ENCODE data around the gene GNRHR. TPM values are rescaled to one million over a fixed set of nuclear protein-coding genes. Genes with fewer than 3 reads are reported as not detected.

Gene GNRHR
- total and polyA plus RNA-seq, 2 of the 4 experiments (the other 2 are of a cell fraction): not detected

DNA sequence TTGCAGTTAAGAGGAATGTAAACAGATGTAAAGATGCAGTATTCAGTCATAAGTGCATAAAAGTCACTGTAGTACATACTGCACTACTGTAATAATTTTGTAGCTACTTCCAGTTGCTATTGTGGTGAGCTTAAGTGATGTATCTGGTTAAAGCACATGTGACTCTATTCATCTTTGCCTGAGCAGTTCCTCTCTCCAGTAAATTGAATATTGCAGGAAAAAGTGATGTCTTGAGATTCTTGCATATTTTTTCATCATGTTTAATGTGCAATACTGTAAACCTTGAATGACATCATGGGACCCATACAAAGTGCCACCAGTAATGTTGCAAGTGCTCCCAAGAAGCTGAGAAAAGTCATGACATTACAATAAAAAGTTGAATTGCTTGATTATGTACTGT is 62.9 kb downstream of the GNRHR start:
- in situ Hi-C loops (cut with MboI; ENCODE audit: low sequenced_read_pairs) (no loop called here), intact Hi-C loops (cut with micrococcal nuclease) (no loop called here), dilution Hi-C loops (cut with HindIII; ENCODE audit: low sequenced_read_pairs, unreplicated experiment) (no loop called here)
- no peak overlapping the region for H4K5ac ChIP-seq (ENCODE audit: low read depth, low read length)
- BruUV-seq (replicated peaks): no TSS peak
- no peak overlapping the region for H3K9ac ChIP-seq (ENCODE audit: low read depth, low read length)
- no peak overlapping the region for H2BK120ac ChIP-seq (ENCODE audit: low read depth, low read length)
- TF ChIP-seq MAZ (IDR thresholded peaks at IDR 0.05; ENCODE audit: borderline replicate concordance, low read depth, low read length): no peak
- no peak for TF ChIP-seq RFX5 (IDR thresholded peaks at IDR 0.05; ENCODE audit: low read depth, low read length)
- TF ChIP-seq FOS (IDR thresholded peaks at IDR 0.05; ENCODE audit: low read depth, low read length): no peak
- TF ChIP-seq BHLHE40 (IDR thresholded peaks at IDR 0.05; ENCODE audit: low read depth, low read length): no peak
- TF ChIP-seq MXI1 (IDR thresholded peaks at IDR 0.05; ENCODE audit: borderline replicate concordance, low read depth, low read length): no peak
- TF ChIP-seq, protein P1, sequence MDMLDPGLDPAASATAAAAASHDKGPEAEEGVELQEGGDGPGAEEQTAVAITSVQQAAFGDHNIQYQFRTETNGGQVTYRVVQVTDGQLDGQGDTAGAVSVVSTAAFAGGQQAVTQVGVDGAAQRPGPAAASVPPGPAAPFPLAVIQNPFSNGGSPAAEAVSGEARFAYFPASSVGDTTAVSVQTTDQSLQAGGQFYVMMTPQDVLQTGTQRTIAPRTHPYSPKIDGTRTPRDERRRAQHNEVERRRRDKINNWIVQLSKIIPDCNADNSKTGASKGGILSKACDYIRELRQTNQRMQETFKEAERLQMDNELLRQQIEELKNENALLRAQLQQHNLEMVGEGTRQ (IDR thresholded peaks at IDR 0.05; ENCODE audit: low read depth, low read length): no peak
- TF ChIP-seq, protein P2, sequence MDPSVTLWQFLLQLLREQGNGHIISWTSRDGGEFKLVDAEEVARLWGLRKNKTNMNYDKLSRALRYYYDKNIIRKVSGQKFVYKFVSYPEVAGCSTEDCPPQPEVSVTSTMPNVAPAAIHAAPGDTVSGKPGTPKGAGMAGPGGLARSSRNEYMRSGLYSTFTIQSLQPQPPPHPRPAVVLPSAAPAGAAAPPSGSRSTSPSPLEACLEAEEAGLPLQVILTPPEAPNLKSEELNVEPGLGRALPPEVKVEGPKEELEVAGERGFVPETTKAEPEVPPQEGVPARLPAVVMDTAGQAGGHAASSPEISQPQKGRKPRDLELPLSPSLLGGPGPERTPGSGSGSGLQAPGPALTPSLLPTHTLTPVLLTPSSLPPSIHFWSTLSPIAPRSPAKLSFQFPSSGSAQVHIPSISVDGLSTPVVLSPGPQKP (IDR thresholded peaks at IDR 0.05; ENCODE audit: borderline replicate concordance, low read depth, low read length): no peak
- TF ChIP-seq RAD21 (IDR thresholded peaks at IDR 0.05; ENCODE audit: low read length): no peak
- no peak for TF ChIP-seq POLR2A (IDR thresholded peaks at IDR 0.05; ENCODE audit: low read depth, low read length)
- no peak for TF ChIP-seq MAFK (IDR thresholded peaks at IDR 0.05; ENCODE audit: low read depth, low read length)
- no peak for TF ChIP-seq SMC3 (IDR thresholded peaks at IDR 0.05; ENCODE audit: low read depth, low read length)
- no peak for TF ChIP-seq NFE2L2 (IDR thresholded peaks at IDR 0.05; ENCODE audit: low read depth, low read length)
- TF ChIP-seq CEBPB (IDR thresholded peaks at IDR 0.05; ENCODE audit: low read depth, low read length): no peak
- no peak overlapping the region for H3K4ac ChIP-seq (ENCODE audit: low read depth, low read length)
- no peak overlapping the region for H4K91ac ChIP-seq (ENCODE audit: insufficient read depth, low read depth, low read length)
- H2BK20ac ChIP-seq (ENCODE audit: low read depth, low read length): no peak overlapping the region
- 0 out of 2 replicates have a peak, but pooled peaks cover 2% of the 10 kb centered on the region for H3K9me1 ChIP-seq (ENCODE audit: insufficient read depth, low read length)
- peaks cover 7% of the 10 kb centered on the region for H3K36me3 ChIP-seq (ENCODE audit: control insufficient read depth, insufficient read depth, low read length)
- no peak overlapping the region for H3K4me3 ChIP-seq (ENCODE audit: insufficient read depth, low read depth, low read length)
- H4K20me1 ChIP-seq (ENCODE audit: insufficient read depth, low read length): no peaks in the 10 kb centered on the region; the same call in 1 of the 2 replicates
- H3K14ac ChIP-seq (replicated peaks; ENCODE audit: low read depth, low read length): no peak overlapping the region
- no peak overlapping the region for H2AK9ac ChIP-seq (replicated peaks; ENCODE audit: low read depth, low read length, poor library complexity)
- H3K27me3 ChIP-seq (ENCODE audit: control insufficient read depth, insufficient read depth, low read length): no peaks in the 10 kb centered on the region
- no peak overlapping the region for H2AFZ ChIP-seq (replicated peaks; ENCODE audit: low read length, poor library complexity)
- no peaks in the 10 kb centered on the region for H3K9me3 ChIP-seq (ENCODE audit: control insufficient read depth, insufficient read depth, low read length)
- DNase-seq (no peak), ATAC-seq (ENCODE audit: low read depth) (no peak)
- H3K56ac ChIP-seq (ENCODE audit: extremely low read depth, insufficient read depth, low read length): no peak overlapping the region
- no peak overlapping the region for H4K8ac ChIP-seq (ENCODE audit: low read depth in 2 of 2, low read length in 2 of 2)
- no peak overlapping the region for H2BK15ac ChIP-seq (ENCODE audit: low read depth, low read length)
- no peak overlapping the region for H3K18ac ChIP-seq (ENCODE audit: low read depth, low read length)
- H3K23ac ChIP-seq (ENCODE audit: low read depth, low read length): no peak overlapping the region
- H3K79me1 ChIP-seq (ENCODE audit: low read depth in 1 of 2, low read length in 2 of 2): peaks cover 7 to 37% of the 10 kb centered on the region in 2 experiments; a peak in 3 of 4 replicates
- H3K4me2 ChIP-seq (ENCODE audit: low read depth, low read length): no peak overlapping the region
- ChIA-PET POLR2A (ENCODE audit: unreplicated experiment) (no interaction called here), CTCF (interaction anchor here (2.2 kb wide), 1 partner anchor 12 kb away, joined by 4 read pairs; no protein-coding TSS in a partner anchor)
- peaks cover 2% of the 10 kb centered on the region; the same call in 1 of the 2 replicates for H3K4me1 ChIP-seq (ENCODE audit: control insufficient read depth, insufficient read depth, low read length)
- no peak overlapping the region for H2AK5ac ChIP-seq (ENCODE audit: low read depth, low read length)
- no peak overlapping the region for H3K27ac ChIP-seq (ENCODE audit: insufficient read depth, low read length)
- H2BK5ac ChIP-seq (ENCODE audit: low read depth, low read length, poor library complexity, severe bottlenecking): no peak overlapping the region

Data from IMR-90 (cell line).